GM12891 (cell line): Measurements from ENCODE around the gene NLRP1.

Experiments used
- POLR2A ChIP-seq: IDR thresholded peaks from 2 replicates; pipeline ENCODE4 v1.6.1; 2011; ENCODE audit warnings: low read depth, low read length, control low read depth
- POLR2AphosphoS5 ChIP-seq: IDR thresholded peaks from 2 replicates; pipeline ENCODE4 v1.6.1; 2011; ENCODE audit warnings: low read depth, low read length, control low read depth
- TAF1 ChIP-seq: IDR thresholded peaks from 2 replicates; pipeline ENCODE4 v1.6.1; 2011; ENCODE audit warnings: low read depth, low read length, control low read depth

DNA sequence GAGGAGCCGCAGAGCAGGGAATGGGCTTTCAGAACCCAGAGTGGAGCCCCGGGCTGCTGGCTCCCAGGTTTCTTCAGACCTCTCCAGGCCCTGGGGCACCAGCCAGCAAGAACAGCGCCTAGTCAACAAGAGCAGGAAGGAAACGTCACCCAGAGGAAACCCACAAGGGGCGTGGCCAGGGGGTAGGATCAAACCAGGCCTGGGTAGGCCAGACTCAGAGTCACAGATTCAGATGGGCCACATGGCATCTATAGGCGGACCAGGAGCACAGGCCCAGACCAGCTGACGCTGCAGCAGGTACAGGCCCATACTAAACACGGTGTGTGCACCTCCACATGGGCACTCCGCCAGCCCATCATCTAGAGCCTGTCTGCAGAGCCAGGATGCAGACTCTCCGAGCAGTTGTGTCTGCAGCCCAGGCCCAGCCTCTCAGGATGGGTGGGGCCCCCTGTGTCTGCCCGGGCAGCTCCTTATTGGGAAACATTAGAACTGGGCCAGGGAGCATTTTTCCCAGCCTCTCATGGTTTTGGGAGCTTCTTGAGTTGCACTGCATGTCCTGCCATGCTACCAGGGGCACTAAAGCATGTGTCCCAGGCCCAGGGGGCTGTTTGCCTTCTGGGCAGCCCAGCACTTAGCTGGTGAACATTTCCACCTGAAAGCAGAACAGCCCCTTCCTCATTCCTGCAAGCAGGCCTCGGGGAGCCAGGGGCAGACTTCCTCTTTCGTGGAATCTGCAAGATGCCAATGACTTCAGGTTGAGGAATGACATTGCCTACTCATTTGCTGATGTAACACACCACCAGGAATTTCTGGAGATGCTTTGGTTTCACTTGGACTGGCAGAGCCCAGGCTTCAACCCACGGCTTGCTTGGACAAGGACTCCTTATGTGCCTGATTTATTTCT lies at the start of gene NLRP1:
- no peak for TF ChIP-seq POLR2AphosphoS5
- no peak for TF ChIP-seq POLR2A
- TF ChIP-seq TAF1, result no peak
